Peyer's patch (tissue), 4 donors: ENCODE data around the gene MYOZ3.

Experiments
- POLR2A ChIP-seq, 2 donors: fragments of 450-650 bp; IDR thresholded peaks; one replicate each; pipeline ENCODE4 v1.5.1; 2017; ENCODE audit warnings: antibody characterized with exemption in 2 of 2, mild to moderate bottlenecking in 2 of 2, moderate library complexity in 2 of 2
- TF ChIP-seq, protein P1 (sequence below), 6 experiments: fragments of 450-650 bp in 4 of 6; fragments of 200-600 bp in 2 of 6; sonication (generic) in 1 of 6; IDR thresholded peaks; one replicate each; pipeline ENCODE4 v1.5.1; 2017 to 2019; ENCODE audit warnings: antibody characterized with exemption in 6 of 6, mild to moderate bottlenecking in 3 of 6, moderate library complexity in 1 of 6

DNA sequence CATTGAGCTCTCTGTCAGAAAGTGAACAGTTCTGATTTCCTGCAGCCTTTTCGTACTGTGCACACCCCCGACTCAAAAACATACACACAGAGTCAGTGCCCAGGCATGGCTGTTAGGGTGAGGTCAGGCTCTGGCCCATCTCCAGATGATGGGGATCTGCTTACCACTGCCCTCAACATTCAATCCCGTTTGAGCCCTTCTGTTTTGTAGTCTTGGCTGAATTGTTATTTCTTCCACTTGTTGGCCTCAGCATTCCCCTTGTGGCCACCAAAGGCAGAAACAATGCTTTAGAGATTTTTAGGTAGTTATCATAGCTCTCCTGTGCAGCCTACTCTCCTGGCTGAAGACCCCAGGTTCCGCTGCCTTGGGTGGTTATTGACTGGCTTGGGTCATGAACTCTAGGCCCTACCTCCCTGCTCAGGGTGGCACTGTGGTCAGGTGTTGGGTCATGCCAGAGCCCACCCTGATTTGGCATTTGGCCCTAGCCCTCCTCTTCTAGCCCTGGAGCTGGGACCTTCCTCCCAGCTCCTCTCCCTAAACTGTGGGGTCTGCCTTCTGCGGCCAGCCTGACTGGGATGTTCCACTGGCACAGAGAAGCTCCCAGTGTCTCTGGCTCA, 7.8 kb upstream of the MYOZ3 start:
- TF ChIP-seq, protein P1, sequence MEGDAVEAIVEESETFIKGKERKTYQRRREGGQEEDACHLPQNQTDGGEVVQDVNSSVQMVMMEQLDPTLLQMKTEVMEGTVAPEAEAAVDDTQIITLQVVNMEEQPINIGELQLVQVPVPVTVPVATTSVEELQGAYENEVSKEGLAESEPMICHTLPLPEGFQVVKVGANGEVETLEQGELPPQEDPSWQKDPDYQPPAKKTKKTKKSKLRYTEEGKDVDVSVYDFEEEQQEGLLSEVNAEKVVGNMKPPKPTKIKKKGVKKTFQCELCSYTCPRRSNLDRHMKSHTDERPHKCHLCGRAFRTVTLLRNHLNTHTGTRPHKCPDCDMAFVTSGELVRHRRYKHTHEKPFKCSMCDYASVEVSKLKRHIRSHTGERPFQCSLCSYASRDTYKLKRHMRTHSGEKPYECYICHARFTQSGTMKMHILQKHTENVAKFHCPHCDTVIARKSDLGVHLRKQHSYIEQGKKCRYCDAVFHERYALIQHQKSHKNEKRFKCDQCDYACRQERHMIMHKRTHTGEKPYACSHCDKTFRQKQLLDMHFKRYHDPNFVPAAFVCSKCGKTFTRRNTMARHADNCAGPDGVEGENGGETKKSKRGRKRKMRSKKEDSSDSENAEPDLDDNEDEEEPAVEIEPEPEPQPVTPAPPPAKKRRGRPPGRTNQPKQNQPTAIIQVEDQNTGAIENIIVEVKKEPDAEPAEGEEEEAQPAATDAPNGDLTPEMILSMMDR (IDR thresholded peaks at IDR 0.05), result peak in 1 of 6 experiments; percentile 9
- TF ChIP-seq POLR2A (IDR thresholded peaks at IDR 0.05), result no peak
